Activated CD8-positive, alpha-beta T cell treated with anti-CD3 and anti-CD28 coated beads for 36 hours (primary cell): ENCODE results near the gene NDOR1. TPM values are rescaled to one million over a fixed set of nuclear protein-coding genes. Genes with fewer than 3 reads are reported as not detected.

Experiments used
- ATAC-seq: fragments of 200-7000 bp; cut with Tn5 transposase; one replicate; pipeline ENCODE4 v1.10.0; 2021; ENCODE audit warnings: mild to moderate bottlenecking, moderate library complexity
- CTCF ChIA-PET: fragments of 350-600 bp; sonication (Branson Sonifier 250); formaldehyde crosslinking; loops from one replicate; lab custom pipeline; 2021; ENCODE audit warnings: antibody characterized with exemption; lab: Charles Lee
- POLR2A ChIA-PET: fragments of 350-600 bp; sonication (Branson Sonifier 250); formaldehyde crosslinking; loops from one replicate; lab custom pipeline; 2021; ENCODE audit warnings: antibody characterized with exemption; lab: Charles Lee
- DNase-seq: peaks from one replicate; pipeline ENCODE4 v3.0.0-alpha.2; 2020
- H3K27ac Mint-ChIP-seq: one replicate; pipeline ENCODE4 v1.8.0; 2021; ENCODE audit warnings: mild to moderate bottlenecking, mixed read lengths
- H3K27me3 Mint-ChIP-seq: one replicate; pipeline ENCODE4 v1.8.0; 2021; ENCODE audit warnings: mixed read lengths
- H3K36me3 Mint-ChIP-seq: one replicate; pipeline ENCODE4 v1.8.0; 2021; ENCODE audit warnings: low read depth, mixed read lengths
- H3K4me1 Mint-ChIP-seq: one replicate; pipeline ENCODE4 v1.8.0; 2021; ENCODE audit warnings: low read depth, mixed read lengths
- H3K4me3 Mint-ChIP-seq: one replicate; pipeline ENCODE4 v1.8.0; 2021; ENCODE audit warnings: mild to moderate bottlenecking, moderate library complexity, mixed read lengths
- H3K9me3 Mint-ChIP-seq: one replicate; pipeline ENCODE4 v1.8.0; 2021; ENCODE audit warnings: mixed read lengths
- intact Hi-C: fragments of 100-400 bp; cut with micrococcal nuclease; formaldehyde crosslinking; loops from one replicate; pipeline ENCODE4 v1.10.0; 2022
- total RNA-seq, 2 experiments: library from RNA; stranded (reverse); gene quantifications; one replicate each; pipeline ENCODE4 v1.2.3, GENCODE V29; 2021
- TF ChIP-seq, protein P1 (sequence below): fragments of 200-600 bp; IDR thresholded peaks from one replicate; pipeline ENCODE4 v1.8.0; 2022; ENCODE audit warnings: antibody characterized with exemption, mild to moderate bottlenecking

The NDOR1 gene
- total RNA-seq, 2 experiments from 2014 or later = 29.5 to 30.7 TPM

DNA sequence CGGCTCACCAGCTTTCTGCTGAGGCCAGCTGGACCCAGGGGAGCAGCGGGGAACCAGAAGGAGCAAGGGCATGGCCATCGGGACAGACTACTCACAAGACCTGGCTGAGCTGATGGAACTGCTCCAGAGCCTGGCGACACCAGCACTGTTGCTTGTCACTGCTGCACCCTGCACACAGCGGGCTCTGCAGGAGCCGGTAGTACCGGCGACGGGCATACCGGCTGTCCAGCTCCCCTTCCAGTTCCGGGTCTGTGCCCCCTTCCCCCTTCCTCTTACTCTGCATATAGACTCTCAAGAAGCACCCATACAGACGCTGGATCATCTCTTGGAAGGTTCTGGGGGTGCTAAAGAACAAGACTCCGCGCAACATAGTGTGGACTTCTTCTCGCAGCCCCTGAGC, 18.1 kb upstream of the NDOR1 start:
- DNase-seq (no peak), ATAC-seq (no peak)
- intact Hi-C loops = no loop called here
- ChIA-PET CTCF (interaction anchor here (1.3 to 2.2 kb wide), 3 partner anchors 17 to 49 kb away, joined by 3 to 11 read pairs (median 6); no protein-coding TSS in a partner anchor), POLR2A (interaction anchor here (0.8 to 4.0 kb wide), 9 partner anchors 9 to 117 kb away, joined by 3 to 28 read pairs (median 3); partner anchors contain the start of gene TMEM203)
- peaks cover 6% of the 10 kb centered on the region for H3K36me3 Mint-ChIP-seq
- TF ChIP-seq, protein P1, sequence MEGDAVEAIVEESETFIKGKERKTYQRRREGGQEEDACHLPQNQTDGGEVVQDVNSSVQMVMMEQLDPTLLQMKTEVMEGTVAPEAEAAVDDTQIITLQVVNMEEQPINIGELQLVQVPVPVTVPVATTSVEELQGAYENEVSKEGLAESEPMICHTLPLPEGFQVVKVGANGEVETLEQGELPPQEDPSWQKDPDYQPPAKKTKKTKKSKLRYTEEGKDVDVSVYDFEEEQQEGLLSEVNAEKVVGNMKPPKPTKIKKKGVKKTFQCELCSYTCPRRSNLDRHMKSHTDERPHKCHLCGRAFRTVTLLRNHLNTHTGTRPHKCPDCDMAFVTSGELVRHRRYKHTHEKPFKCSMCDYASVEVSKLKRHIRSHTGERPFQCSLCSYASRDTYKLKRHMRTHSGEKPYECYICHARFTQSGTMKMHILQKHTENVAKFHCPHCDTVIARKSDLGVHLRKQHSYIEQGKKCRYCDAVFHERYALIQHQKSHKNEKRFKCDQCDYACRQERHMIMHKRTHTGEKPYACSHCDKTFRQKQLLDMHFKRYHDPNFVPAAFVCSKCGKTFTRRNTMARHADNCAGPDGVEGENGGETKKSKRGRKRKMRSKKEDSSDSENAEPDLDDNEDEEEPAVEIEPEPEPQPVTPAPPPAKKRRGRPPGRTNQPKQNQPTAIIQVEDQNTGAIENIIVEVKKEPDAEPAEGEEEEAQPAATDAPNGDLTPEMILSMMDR = no peak
- peak overlapping the region; percentile 91 for H3K27ac Mint-ChIP-seq
- peak overlapping the region; percentile 91 for H3K4me3 Mint-ChIP-seq
- no peaks in the 10 kb centered on the region for H3K9me3 Mint-ChIP-seq
- no peaks in the 10 kb centered on the region for H3K27me3 Mint-ChIP-seq
- peaks cover 32% of the 10 kb centered on the region for H3K4me1 Mint-ChIP-seq

DNA sequence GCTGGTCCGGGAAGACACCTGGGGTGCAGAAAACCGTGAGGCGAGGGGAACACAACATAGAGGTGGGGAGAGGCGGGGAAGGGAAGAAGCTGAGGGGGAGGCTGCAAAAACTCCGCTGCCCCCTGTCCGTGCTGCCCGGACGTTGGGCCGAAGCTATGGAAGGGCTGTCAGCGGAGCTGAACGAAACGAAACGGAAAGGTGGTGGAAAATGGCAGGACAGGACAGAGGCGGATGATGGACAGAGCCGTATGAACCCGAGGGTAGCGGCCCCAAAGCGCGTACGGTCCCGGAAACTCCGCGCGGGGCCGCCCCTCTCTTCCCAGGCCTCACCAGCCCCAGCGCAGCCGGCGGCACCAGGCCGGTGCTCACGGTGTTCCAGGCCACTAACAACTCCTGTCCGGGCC, 17.4 kb upstream of the NDOR1 start:
- ATAC-seq (peak; percentile 12), DNase-seq (no peak)
- Mint-ChIP-seq H3K4me1 (peaks cover 32% of the 10 kb centered on the region), H3K9me3 (no peaks in the 10 kb centered on the region), H3K27me3 (no peaks in the 10 kb centered on the region), H3K27ac (peak overlapping the region; percentile 91), H3K36me3 (peaks cover 6% of the 10 kb centered on the region), H3K4me3 (peak overlapping the region; percentile 91)
- CTCF ChIA-PET = interaction anchor here (1.3 to 2.2 kb wide), 8 partner anchors 11 to 56 kb away, joined by 3 to 11 read pairs (median 6); partner anchors contain the start of gene RNF224
- intact Hi-C loops = no loop called here
- POLR2A ChIA-PET = interaction anchor here (0.6 to 4.0 kb wide), 12 partner anchors 11 to 312 kb away, joined by 3 to 28 read pairs (median 4); partner anchors contain the start of gene TMEM203
- TF ChIP-seq, protein P1 = no peak

DNA sequence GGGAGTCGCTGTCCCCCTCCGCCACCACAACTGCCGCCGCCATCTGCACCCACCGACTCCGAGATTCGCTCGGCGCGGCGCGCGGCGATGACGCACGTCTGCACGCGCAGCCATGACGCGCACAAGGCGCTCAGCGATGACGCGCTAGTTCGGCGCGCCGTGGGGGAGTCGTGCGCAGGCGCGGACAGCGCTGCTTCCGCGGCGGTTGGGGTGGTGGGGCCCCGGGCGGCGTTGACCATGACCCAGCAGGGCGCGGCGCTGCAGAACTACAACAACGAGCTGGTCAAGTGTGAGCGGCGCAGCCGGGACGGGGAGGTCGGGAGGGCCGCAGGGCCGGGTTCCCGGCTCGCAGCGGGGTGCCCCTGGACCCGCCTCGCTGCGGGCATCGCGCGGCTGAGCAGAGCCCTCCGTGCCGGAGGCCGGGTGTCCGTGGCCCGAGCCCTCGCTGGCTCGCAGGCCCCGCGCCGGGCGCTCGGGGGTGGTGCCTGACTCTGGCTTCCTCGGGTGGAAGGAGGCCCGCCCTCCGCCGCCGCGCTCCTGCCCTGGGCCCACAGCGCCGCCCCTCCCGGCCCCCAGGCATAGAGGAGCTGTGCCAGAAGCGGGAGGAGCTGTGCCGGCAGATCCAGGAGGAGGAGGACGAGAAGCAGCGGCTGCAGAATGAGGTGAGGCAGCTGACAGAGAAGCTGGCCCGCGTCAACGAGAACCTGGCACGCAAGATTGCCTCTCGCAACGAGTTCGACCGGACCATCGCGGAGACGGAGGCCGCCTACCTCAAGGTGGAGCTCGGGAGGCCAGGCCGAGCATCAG, 16.8 kb upstream of the NDOR1 start, which contains the start of the genes ANAPC2 and SSNA1:
TSS of gene ANAPC2 (minus strand) at position 71 of the 807 bp plus-strand sequence. CDS start at position 43, 28 bp downstream.
TSS of gene SSNA1 (plus strand) at position 187 of the 807 bp plus-strand sequence. CDS start at position 238, 51 bp downstream.
- DNase-seq = peak; percentile 92
- Mint-ChIP-seq H3K4me3 (peak within 1 kb of the TSS; percentile 91), H3K27me3 (no peaks in the 10 kb centered on the region), H3K9me3 (no peaks in the 10 kb centered on the region), H3K4me1 (peaks cover 32% of the 10 kb centered on the region), H3K36me3 (peaks cover 6% of the 10 kb centered on the region), H3K27ac (peak within 1 kb of the TSS; percentile 94)
- CTCF ChIA-PET = interaction anchor here (0.8 to 2.2 kb wide), 20 partner anchors 9 to 93 kb away, joined by 3 to 15 read pairs (median 4); partner anchors contain the start of genes CYSRT1, NDOR1, RNF224 and TMEM203
- TF ChIP-seq, protein P1 = peak; percentile 53
- POLR2A ChIA-PET = interaction anchor here (0.6 to 4.0 kb wide), 18 partner anchors 10 to 311 kb away, joined by 3 to 28 read pairs (median 4); partner anchors contain the start of genes DPP7, LRRC26, MAN1B1 and NDOR1
- intact Hi-C loops = no loop called here
- ATAC-seq = peak; percentile 84

DNA sequence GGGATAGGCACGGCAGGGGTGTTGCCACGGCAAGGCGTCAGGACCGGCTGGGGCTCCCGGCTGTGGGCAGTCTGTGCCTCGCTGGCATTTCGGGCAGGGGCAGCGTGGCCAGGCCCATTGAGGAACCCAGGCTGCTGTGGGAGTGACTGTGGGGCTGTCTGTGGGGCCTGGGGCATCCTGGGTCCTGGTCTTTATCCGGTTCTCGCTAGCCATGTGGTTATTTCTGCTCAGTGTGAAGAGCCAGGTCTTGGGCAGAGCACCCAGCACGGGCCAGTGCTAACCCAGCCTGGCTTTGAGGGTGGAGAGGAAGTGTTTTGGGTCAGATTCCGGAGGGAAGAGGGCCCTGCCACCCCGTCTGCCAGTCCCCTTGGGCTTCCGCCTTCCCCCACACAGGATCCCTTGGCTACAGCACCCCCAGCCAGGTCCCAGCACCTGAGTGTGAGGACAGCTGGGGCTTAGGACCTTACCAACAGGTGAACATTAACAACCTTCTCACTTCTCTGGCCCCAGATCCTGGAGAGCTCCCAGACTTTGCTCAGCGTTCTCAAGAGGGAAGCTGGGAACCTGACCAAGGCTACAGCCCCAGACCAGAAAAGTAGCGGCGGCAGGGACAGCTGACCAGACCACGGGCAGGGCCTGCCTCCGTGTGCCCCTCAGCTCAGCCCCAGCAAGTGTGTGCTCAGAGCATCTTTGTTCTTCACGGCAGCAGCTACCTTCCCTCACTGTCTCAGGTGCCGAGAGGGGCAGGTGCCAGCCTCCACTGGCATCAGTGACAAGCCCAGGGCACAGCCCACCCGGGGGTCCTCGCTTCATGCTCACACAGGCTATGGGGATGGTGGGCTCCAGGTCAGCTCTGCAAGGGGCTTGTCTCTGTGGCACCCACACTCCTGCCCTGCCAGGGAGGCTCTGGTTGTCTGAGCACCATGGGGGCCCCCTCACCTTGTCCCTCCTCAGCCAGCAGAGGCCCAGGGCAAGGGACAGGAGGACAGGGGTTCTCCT, 15.9 kb upstream of the NDOR1 start:
- Mint-ChIP-seq H3K27me3 (no peaks in the 10 kb centered on the region), H3K4me1 (peaks cover 32% of the 10 kb centered on the region), H3K27ac (peak overlapping the region; percentile 94), H3K4me3 (peak overlapping the region; percentile 91), H3K36me3 (peaks cover 6% of the 10 kb centered on the region), H3K9me3 (no peaks in the 10 kb centered on the region)
- POLR2A ChIA-PET = interaction anchor here (0.9 to 4.0 kb wide), 13 partner anchors 9 to 103 kb away, joined by 3 to 28 read pairs (median 5); partner anchors contain the start of genes DPP7, LRRC26, MAN1B1 and NDOR1
- DNase-seq (no peak), ATAC-seq (no peak)
- CTCF ChIA-PET = interaction anchor here (0.8 to 2.2 kb wide), 19 partner anchors 8 to 94 kb away, joined by 3 to 15 read pairs (median 4); partner anchors contain the start of genes CYSRT1, NDOR1, RNF224 and TMEM203
- TF ChIP-seq, protein P1 = peak; percentile 24
- intact Hi-C loops = no loop called here
